Measurements from ENCODE around the gene AFG1L.
"Not testable (repeated sequence)": the region's sequence is repeated elsewhere in the genome, so short reads cannot be mapped to it uniquely, and the experiment has no call there.

The AFG1L gene

DNA sequence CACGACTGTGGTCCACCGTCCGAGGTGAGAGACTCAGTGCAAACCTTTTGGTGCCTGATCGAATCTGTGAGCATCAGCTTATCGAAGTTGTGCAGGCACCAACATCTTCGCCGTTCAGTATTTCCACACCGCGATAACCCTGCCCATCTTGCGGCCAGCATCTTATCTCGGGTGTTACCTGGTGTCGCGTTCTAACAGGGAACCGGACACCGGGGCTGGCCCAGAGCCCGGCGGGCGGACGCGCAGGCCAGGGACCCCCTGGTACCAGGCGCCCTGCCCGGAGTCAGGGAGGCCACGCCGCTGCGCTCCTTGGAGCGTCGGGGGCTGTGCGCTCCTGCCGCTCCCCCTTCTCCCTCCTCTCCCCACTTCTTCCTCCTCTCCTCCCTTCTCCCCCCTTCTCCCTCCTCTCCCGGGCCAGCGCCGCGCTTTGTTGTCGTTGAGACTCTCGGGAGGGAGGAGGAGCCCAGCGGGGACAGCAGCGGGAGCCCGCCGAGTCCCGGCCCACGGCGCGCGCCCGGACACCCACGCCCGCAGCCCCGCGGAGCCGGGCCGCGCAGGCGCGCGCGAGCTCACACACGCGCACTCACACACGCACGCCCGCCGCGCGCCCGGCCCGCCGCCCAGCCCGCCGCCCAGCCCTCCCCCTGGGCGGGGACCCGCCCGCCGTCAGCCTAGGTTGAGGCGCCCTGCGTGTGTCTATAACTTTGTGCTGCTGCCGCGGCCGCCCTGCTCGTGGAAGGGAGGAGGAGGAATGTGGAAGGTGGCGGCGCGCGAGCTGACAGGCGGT lies 264.4 kb downstream of the AFG1L start:
- in situ Hi-C loops (cut with MboI; ENCODE audit: low pct_unique_long_range_greater_than_20kb, low sequenced_read_pairs, unreplicated experiment): no loop called here
- DNase-seq (ENCODE audit: low spot score): peak; percentile 85
- TF ChIP-seq, protein P1, sequence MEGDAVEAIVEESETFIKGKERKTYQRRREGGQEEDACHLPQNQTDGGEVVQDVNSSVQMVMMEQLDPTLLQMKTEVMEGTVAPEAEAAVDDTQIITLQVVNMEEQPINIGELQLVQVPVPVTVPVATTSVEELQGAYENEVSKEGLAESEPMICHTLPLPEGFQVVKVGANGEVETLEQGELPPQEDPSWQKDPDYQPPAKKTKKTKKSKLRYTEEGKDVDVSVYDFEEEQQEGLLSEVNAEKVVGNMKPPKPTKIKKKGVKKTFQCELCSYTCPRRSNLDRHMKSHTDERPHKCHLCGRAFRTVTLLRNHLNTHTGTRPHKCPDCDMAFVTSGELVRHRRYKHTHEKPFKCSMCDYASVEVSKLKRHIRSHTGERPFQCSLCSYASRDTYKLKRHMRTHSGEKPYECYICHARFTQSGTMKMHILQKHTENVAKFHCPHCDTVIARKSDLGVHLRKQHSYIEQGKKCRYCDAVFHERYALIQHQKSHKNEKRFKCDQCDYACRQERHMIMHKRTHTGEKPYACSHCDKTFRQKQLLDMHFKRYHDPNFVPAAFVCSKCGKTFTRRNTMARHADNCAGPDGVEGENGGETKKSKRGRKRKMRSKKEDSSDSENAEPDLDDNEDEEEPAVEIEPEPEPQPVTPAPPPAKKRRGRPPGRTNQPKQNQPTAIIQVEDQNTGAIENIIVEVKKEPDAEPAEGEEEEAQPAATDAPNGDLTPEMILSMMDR (IDR thresholded peaks at IDR 0.05; ENCODE audit: extremely low read depth, insufficient read depth, missing control alignments): no peak

DNA sequence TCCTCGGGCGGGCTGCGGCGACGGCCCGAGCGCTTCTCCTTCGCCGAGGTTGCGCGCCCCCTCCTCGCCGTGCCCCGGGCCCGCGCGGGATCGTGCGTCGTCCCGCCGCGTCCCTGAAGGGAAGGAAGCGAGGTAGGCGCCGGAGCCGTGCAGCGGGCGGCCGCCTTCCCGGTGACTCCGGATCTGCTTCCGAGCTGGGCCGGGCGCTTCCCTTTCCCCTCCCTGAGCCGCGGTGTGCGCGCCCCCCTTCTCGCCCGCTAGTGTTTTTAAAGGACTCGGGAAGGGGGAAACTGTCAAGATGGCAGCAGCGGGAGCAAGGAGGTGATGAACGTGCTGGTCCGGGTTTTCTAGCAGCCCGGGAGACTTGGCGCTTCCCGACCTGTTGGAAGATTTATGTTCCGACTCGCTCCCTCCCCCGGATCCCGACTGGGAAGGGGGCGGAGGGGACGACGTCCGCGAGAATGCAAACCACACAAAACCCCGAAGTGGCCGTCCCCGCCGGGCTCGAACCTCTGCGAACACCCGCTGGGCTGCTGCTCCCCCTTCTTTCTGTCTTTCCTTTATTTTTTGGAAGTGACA lies 265.1 kb downstream of the AFG1L start:
- in situ Hi-C loops (cut with MboI; ENCODE audit: low pct_unique_long_range_greater_than_20kb, low sequenced_read_pairs, unreplicated experiment): no loop called here
- TF ChIP-seq, protein P1 (IDR thresholded peaks at IDR 0.05; ENCODE audit: extremely low read depth, insufficient read depth, missing control alignments): no peak
- peak; percentile 44 for DNase-seq (ENCODE audit: low spot score)

GRCh38 chr6:108560463-108561308 lies 265.8 kb downstream of the AFG1L start, which contains the start of gene FOXO3:
Gene FOXO3, plus strand, starts transcription at chr6:108560917. Its CDS starts 292 bp downstream, at chr6:108561209.
- peak; percentile 68 for DNase-seq (ENCODE audit: low spot score)
- TF ChIP-seq, protein P1 (IDR thresholded peaks at IDR 0.05; ENCODE audit: extremely low read depth, insufficient read depth, missing control alignments): no peak
- in situ Hi-C loops (cut with MboI; ENCODE audit: low pct_unique_long_range_greater_than_20kb, low sequenced_read_pairs, unreplicated experiment): no loop called here

GRCh38 chr6:108561309-108561647 lies 266.4 kb downstream of the AFG1L start:
- in situ Hi-C loops (cut with MboI; ENCODE audit: low pct_unique_long_range_greater_than_20kb, low sequenced_read_pairs, unreplicated experiment); DNase-seq (ENCODE audit: low spot score): not testable (repeated sequence)

DNA sequence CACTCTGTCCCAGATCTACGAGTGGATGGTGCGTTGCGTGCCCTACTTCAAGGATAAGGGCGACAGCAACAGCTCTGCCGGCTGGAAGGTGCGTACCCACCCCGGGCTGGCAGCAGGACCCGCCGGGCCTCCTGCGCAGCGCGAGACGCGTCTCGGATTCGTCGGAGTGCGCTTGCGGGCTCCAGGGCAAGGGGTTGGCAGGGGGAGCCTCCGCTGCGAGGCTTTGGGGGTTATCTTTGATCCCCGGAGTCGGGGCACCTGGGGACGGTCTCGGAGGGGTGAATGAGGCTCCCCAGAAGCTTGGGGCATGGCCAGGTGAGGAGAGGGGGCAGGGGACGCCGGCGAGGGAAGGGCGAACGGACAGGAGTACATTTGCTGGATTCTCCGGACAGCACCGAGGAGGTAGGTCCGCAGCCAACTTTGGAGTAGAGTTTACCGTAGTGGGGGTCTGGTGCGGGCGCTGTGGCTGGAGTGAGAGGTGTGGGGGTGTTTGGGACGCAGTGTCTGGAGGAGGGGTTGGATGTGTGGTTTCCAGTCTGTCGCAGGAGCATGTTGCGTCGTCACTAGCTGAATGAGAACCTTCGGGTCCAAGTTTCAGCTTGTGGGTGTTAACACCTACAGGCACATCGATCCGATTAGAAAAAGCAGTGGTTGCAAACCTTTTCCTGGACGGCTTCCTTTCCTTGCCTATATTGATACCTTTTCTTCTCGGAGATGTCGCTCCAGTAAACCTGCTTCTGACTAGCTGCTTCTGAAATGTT lies 267.1 kb downstream of the AFG1L start:
- in situ Hi-C loops (cut with MboI; ENCODE audit: low pct_unique_long_range_greater_than_20kb, low sequenced_read_pairs, unreplicated experiment): no loop called here
- TF ChIP-seq, protein P1 (IDR thresholded peaks at IDR 0.05; ENCODE audit: extremely low read depth, insufficient read depth, missing control alignments): no peak
- DNase-seq (ENCODE audit: low spot score): no peak

- in situ Hi-C loops (cut with MboI; ENCODE audit: low pct_unique_long_range_greater_than_20kb, low sequenced_read_pairs, unreplicated experiment): no loop called here
- TF ChIP-seq, protein P1 (IDR thresholded peaks at IDR 0.05; ENCODE audit: extremely low read depth, insufficient read depth, missing control alignments): no peak
- DNase-seq (ENCODE audit: low spot score): no peak
Measured at GRCh38 chr6:108562503-108562993, 267.7 kb downstream of the AFG1L start.

Data from GM13977 (cell line).